H1 (cell line): ENCODE results near the gene ARMC5. TPM values are rescaled to one million over a fixed set of nuclear protein-coding genes. Genes with fewer than 3 reads are reported as not detected.

Experiments
- CTCF ChIA-PET: fragments of 300-600 bp; sonication (Branson Sonifier 250); formaldehyde crosslinking; loops from one replicate; lab custom pipeline; 2021; ENCODE audit not compliant: partially characterized antibody; lab: Charles Lee
- POLR2A ChIA-PET: fragments of 300-600 bp; sonication (Branson Sonifier 250); formaldehyde crosslinking; loops from one replicate; lab custom pipeline; 2021; ENCODE audit warnings: inconsistent platforms; ENCODE audit not compliant: partially characterized antibody; lab: Charles Lee
- DNase-seq, 2 experiments: peaks; one replicate each; pipeline versions ENCODE4 v3.0.0 to v3.0.0-alpha.2; 2010 to 2022; ENCODE audit warnings: low spot score in 2 of 2, low read depth in 1 of 2, mixed read lengths in 1 of 2
- FAIRE-seq: peaks from 2 replicates; lab custom pipeline; 2011; peaks lifted over from hg19 to GRCh38; lab: Jason Lieb, UNC
- H2AFZ ChIP-seq: 2 replicates; pipeline ENCODE4 v1.8.1; 2012; ENCODE audit warnings: low read length, inconsistent platforms
- H2AK5ac ChIP-seq: 2 replicates; pipeline ENCODE4 v1.6.1; 2013; ENCODE audit warnings: low read depth, low read length
- H2BK120ac ChIP-seq: replicated peaks from 2 replicates; pipeline ENCODE3; 2013; ENCODE audit warnings: low read depth, low read length, inconsistent platforms
- H2BK12ac ChIP-seq: 2 replicates; pipeline ENCODE4 v1.6.1; 2013; ENCODE audit warnings: low read depth, low read length
- H2BK15ac ChIP-seq: 2 replicates; pipeline ENCODE4 v1.6.1; 2013; ENCODE audit warnings: low read length
- H2BK20ac ChIP-seq: 2 replicates; pipeline ENCODE4 v1.6.1; 2013; ENCODE audit warnings: low read length
- H2BK5ac ChIP-seq: 2 replicates; pipeline ENCODE4 v1.6.1; 2013; ENCODE audit warnings: low read depth, low read length
- H3K14ac ChIP-seq: 2 replicates; pipeline ENCODE4 v1.6.1; 2013; ENCODE audit warnings: inconsistent platforms; ENCODE audit not compliant: insufficient read length
- H3K18ac ChIP-seq: 2 replicates; pipeline ENCODE4 v1.6.1; 2013; ENCODE audit warnings: low read length; ENCODE audit errors: extremely low read depth
- H3K23ac ChIP-seq: 2 replicates; pipeline ENCODE4 v1.6.1; 2013; ENCODE audit warnings: inconsistent platforms; ENCODE audit not compliant: insufficient read length
- H3K23me2 ChIP-seq: 2 replicates; pipeline ENCODE4 v1.6.1; 2013; ENCODE audit warnings: low read depth, low read length
- H3K27ac ChIP-seq: 2 replicates; pipeline ENCODE4 v1.6.1; 2011; ENCODE audit warnings: low read depth, low read length, inconsistent platforms
- H3K27me3 ChIP-seq, 4 experiments: replicated peaks in 1 of 4; 1 replicate in 1 of 4; 2 replicates in 3 of 4; pipeline versions ENCODE4 v1.6.1 to v1.8.1; 2011 to 2013; ENCODE audit warnings: low read length in 3 of 4, mild to moderate bottlenecking in 3 of 4, inconsistent platforms in 2 of 4, mixed read lengths in 2 of 4, moderate library complexity in 1 of 4; ENCODE audit not compliant: control insufficient read depth in 3 of 4, insufficient read depth in 3 of 4; ENCODE audit errors: extremely low read depth in 1 of 4
- H3K36me3 ChIP-seq, 4 experiments: 2 replicates each; pipeline versions ENCODE4 v1.6.1 to v1.8.1; 2011 to 2013; ENCODE audit warnings: mild to moderate bottlenecking in 4 of 4, low read length in 3 of 4, moderate library complexity in 2 of 4, control low read depth in 1 of 4, inconsistent platforms in 1 of 4; ENCODE audit not compliant: insufficient read depth in 4 of 4, control insufficient read depth in 2 of 4
- H3K4ac ChIP-seq: replicated peaks from 2 replicates; pipeline ENCODE3; 2013; ENCODE audit warnings: low read length, low read depth, mixed read lengths, inconsistent platforms; ENCODE audit not compliant: insufficient read length
- H3K4me1 ChIP-seq, 4 experiments: replicated peaks in 1 of 4; 1 replicate in 1 of 4; 2 replicates in 3 of 4; pipeline versions ENCODE4 v1.6.1 to v1.8.1; 2011 to 2013; ENCODE audit warnings: low read length in 3 of 4, inconsistent platforms in 2 of 4, mixed read lengths in 1 of 4; ENCODE audit not compliant: insufficient read depth in 4 of 4, control insufficient read depth in 3 of 4
- H3K4me2 ChIP-seq, 2 experiments: 2 replicates each; pipeline versions ENCODE4 v1.6.1 to v1.8.1; 2011 to 2013; ENCODE audit warnings: low read depth in 2 of 2, low read length in 2 of 2, control low read depth in 1 of 2, inconsistent platforms in 1 of 2, mild to moderate bottlenecking in 1 of 2; ENCODE audit not compliant: insufficient read depth in 1 of 2
- H3K4me3 ChIP-seq, 4 experiments: fragments of 200-600, 300-600 bp in 1 of 4; sonication (generic), shearing (Covaris generic), sonication (Bioruptor Twin) in 1 of 4; 2 replicates each; pipeline versions ENCODE4 v1.5.1 to v1.8.1; 2011 to 2016; ENCODE audit warnings: low read length in 4 of 4, low read depth in 3 of 4, control low read depth in 2 of 4, inconsistent platforms in 2 of 4, mild to moderate bottlenecking in 2 of 4, mixed read lengths in 1 of 4, moderate library complexity in 1 of 4; ENCODE audit not compliant: insufficient read depth in 2 of 4; ENCODE audit errors: extremely low read depth in 1 of 4
- H3K56ac ChIP-seq: replicated peaks from 2 replicates; pipeline ENCODE3; 2013; ENCODE audit warnings: low read depth, mild to moderate bottlenecking, mixed read lengths, low read length, inconsistent platforms; ENCODE audit not compliant: insufficient read length
- H3K79me1 ChIP-seq: 2 replicates; pipeline ENCODE4 v1.6.1; 2013; ENCODE audit warnings: low read depth, low read length, control low read depth
- H3K79me2 ChIP-seq, 2 experiments: 2 replicates each; pipeline versions ENCODE4 v1.6.1 to v1.8.1; 2012 to 2013; ENCODE audit warnings: low read length in 2 of 2, mild to moderate bottlenecking in 2 of 2, inconsistent platforms in 1 of 2; ENCODE audit not compliant: insufficient read depth in 2 of 2, control insufficient read depth in 1 of 2
- H3K9ac ChIP-seq, 4 experiments: replicated peaks in 1 of 4; 1 replicate in 1 of 4; 2 replicates in 3 of 4; pipeline versions ENCODE4 v1.6.1 to v1.8.1; 2011 to 2013; ENCODE audit warnings: low read depth in 3 of 4, low read length in 3 of 4, control low read depth in 2 of 4, mild to moderate bottlenecking in 2 of 4, moderate library complexity in 2 of 4, inconsistent platforms in 1 of 4; ENCODE audit errors: extremely low read depth in 1 of 4
- H3K9me3 ChIP-seq, 2 experiments: 2 replicates each; pipeline versions ENCODE4 v1.6.1 to v1.8.1; 2012 to 2013; ENCODE audit warnings: mild to moderate bottlenecking in 2 of 2, moderate library complexity in 2 of 2, control low read depth in 1 of 2, inconsistent platforms in 1 of 2, low read depth in 1 of 2, low read length in 1 of 2, mixed read lengths in 1 of 2; ENCODE audit not compliant: insufficient read depth in 2 of 2
- H4K20me1 ChIP-seq, 2 experiments: replicated peaks in 1 of 2; 2 replicates each; pipeline versions ENCODE3 to v1.8.1; 2011 to 2013; ENCODE audit warnings: inconsistent platforms in 2 of 2, low read length in 2 of 2, mild to moderate bottlenecking in 1 of 2; ENCODE audit not compliant: insufficient read depth in 2 of 2, control insufficient read depth in 1 of 2
- H4K5ac ChIP-seq: 2 replicates; pipeline ENCODE4 v1.6.1; 2013; ENCODE audit warnings: low read length, low read depth, mixed read lengths, inconsistent platforms; ENCODE audit not compliant: insufficient read length
- H4K8ac ChIP-seq: 2 replicates; pipeline ENCODE4 v1.8.0; 2013; ENCODE audit warnings: mild to moderate bottlenecking, moderate library complexity, low read length, inconsistent platforms; ENCODE audit not compliant: insufficient read depth; ENCODE audit errors: extremely low read depth
- H4K91ac ChIP-seq: replicated peaks from 2 replicates; pipeline ENCODE3; 2013; ENCODE audit warnings: low read length, mixed read lengths, inconsistent platforms; ENCODE audit not compliant: insufficient read length
- BRCA1 ChIP-seq: IDR thresholded peaks from 2 replicates; pipeline ENCODE4 v1.6.1; 2012; ENCODE audit warnings: low read depth, low read length, improper control_type of control experiment
- CHD2 ChIP-seq: IDR thresholded peaks from 2 replicates; pipeline ENCODE4 v1.6.1; 2012; ENCODE audit warnings: low read length, improper control_type of control experiment
- FOSL1 ChIP-seq: IDR thresholded peaks from 2 replicates; pipeline ENCODE4 v1.6.1; 2011; ENCODE audit warnings: mild to moderate bottlenecking, low read depth, low read length, moderate library complexity; ENCODE audit not compliant: insufficient read depth
- HDAC6 ChIP-seq: IDR thresholded peaks from one replicate; pipeline ENCODE4 v1.7.1; 2012; ENCODE audit warnings: low read depth, mild to moderate bottlenecking, inconsistent platforms, low read length, moderate library complexity
- JUND ChIP-seq: IDR thresholded peaks from 2 replicates; pipeline ENCODE4 v1.6.1; 2011; ENCODE audit warnings: mild to moderate bottlenecking, improper control_type of control experiment, low read length
- KDM1A ChIP-seq: fragments of 200-600, 300-600 bp; sonication (generic); IDR thresholded peaks from 2 replicates; pipeline ENCODE4 v1.7.1; 2016; ENCODE audit warnings: mild to moderate bottlenecking, low read length, borderline replicate concordance
- KDM4A ChIP-seq: IDR thresholded peaks from one replicate; pipeline ENCODE4 v1.7.1; 2012; ENCODE audit warnings: low read depth, mild to moderate bottlenecking, moderate library complexity, low read length, inconsistent platforms; ENCODE audit not compliant: severe bottlenecking
- NANOG ChIP-seq: IDR thresholded peaks from 2 replicates; pipeline ENCODE4 v1.6.1; 2011; ENCODE audit warnings: low read length, low read depth, mild to moderate bottlenecking, inconsistent platforms; ENCODE audit not compliant: insufficient read depth, poor library complexity, severe bottlenecking
- POLR2AphosphoS5 ChIP-seq: IDR thresholded peaks from 2 replicates; pipeline ENCODE4 v1.6.1; 2011; ENCODE audit warnings: low read depth, low read length
- POU5F1 ChIP-seq: IDR thresholded peaks from 2 replicates; pipeline ENCODE4 v1.6.1; 2011; ENCODE audit warnings: low read depth, mild to moderate bottlenecking, low read length, moderate library complexity
- SIN3A ChIP-seq, 2 experiments: IDR thresholded peaks in 1 of 2; conservative IDR thresholded peaks in 1 of 2; 2 replicates each; pipeline ENCODE4 v1.6.1; 2011 to 2012; ENCODE audit warnings: low read length in 2 of 2, improper control_type of control experiment in 1 of 2, low read depth in 1 of 2, mild to moderate bottlenecking in 1 of 2
- SP4 ChIP-seq: IDR thresholded peaks from 2 replicates; pipeline ENCODE4 v1.6.1; 2012; ENCODE audit warnings: low read length, inconsistent platforms
- TCF12 ChIP-seq: IDR thresholded peaks from 2 replicates; pipeline ENCODE4 v1.6.1; 2011; ENCODE audit warnings: low read depth, mild to moderate bottlenecking, low read length
- WGBS, 2 experiments: shearing (Covaris generic) in 1 of 2; methylation state at CpG; one replicate each; pipeline versions ENCODE4 v1.1.6 to v1.1.7; 2013 to 2015; ENCODE audit warnings: low lambda C conversion rate in 2 of 2, mixed read lengths in 2 of 2, inconsistent platforms in 1 of 2, low coverage in 1 of 2, missing lambda C conversion rate in 1 of 2; ENCODE audit not compliant: insufficient replicate concordance in 2 of 2, insufficient coverage in 1 of 2, insufficient read length in 1 of 2; ENCODE audit errors: extremely low coverage in 1 of 2, missing lambda C conversion rate in 1 of 2; 5-methylcytosine and 5-hydroxymethylcytosine counted together
- polyA plus RNA-seq, 7 experiments: library from polyadenylated mRNA; depleted of rRNA in 3 of 7; stranded (reverse) in 5 of 7; unstranded in 2 of 7; fragments of >200 nt in 5 of 7; fragments of 200-250 nt in 2 of 7; gene quantifications; 1 replicate in 5 of 7; 2 replicates in 1 of 7; 4 replicates in 1 of 7; pipeline versions ENCODE4 v1.2.1 to v1.2.3, GENCODE V29; 2011 to 2013; ENCODE audit warnings: missing spikeins in 2 of 7, mixed read lengths in 2 of 7
- total RNA-seq: library from RNA; stranded (reverse); fragmentation: NEBNext Ultra II Directional; extraction: Animal tissue kit (Norgen Biotek cat#: 25700); gene quantifications from 2 replicates; pipeline ENCODE4 v1.2.1, GENCODE V29; 2021

ARMC5 gene
- total and polyA plus RNA-seq, 2 of the 8 experiments (the other 6 are each of a cell fraction or from before 2014, with no cell fraction given), result 7.8 to 8.7 TPM

- Histone ChIP-seq H3K9me3 (no peaks in the 10 kb centered on the region), H2AK5ac (no peak overlapping the region), H3K4me2 (no peak overlapping the region), H4K5ac (no peak overlapping the region), H3K79me2 (no peaks in the 10 kb centered on the region), H2BK12ac (no peak overlapping the region), H3K4me3 (no peak overlapping the region), H3K23me2 (peaks cover under 1% of the 10 kb centered on the region; the same call in 1 of the 2 replicates), H3K23ac (no peak overlapping the region), H3K4ac (no peak overlapping the region), H3K14ac (no peak overlapping the region), H4K20me1 (peaks cover 0 to 9% of the 10 kb centered on the region in 2 experiments), H3K18ac (no peak overlapping the region), H3K36me3 (peaks cover 0 to 6% (median under 1%) of the 10 kb centered on the region in 4 experiments; a peak in 2 of 8 replicates), H3K9ac (no peak overlapping the region), H3K27ac (no peak overlapping the region), H2BK15ac (no peak overlapping the region), H2BK120ac (no peak overlapping the region), H3K4me1 (no peaks in the 10 kb centered on the region; a peak in 3 of 7 replicates), H2AFZ (no peak overlapping the region), H2BK20ac (no peak overlapping the region), H2BK5ac (no peak overlapping the region), H4K8ac (no peak overlapping the region), H3K27me3 (peaks cover 6 to 15% (median 11%) of the 10 kb centered on the region in 4 experiments; a peak in 6 of 7 replicates), H4K91ac (no peak overlapping the region), H3K56ac (no peak overlapping the region), H3K79me1 (no peaks in the 10 kb centered on the region)
- ChIA-PET CTCF (interaction anchor here (0.7 to 1.6 kb wide), 3 partner anchors 8 to 43 kb away, joined by 3 to 4 read pairs (median 4); no protein-coding TSS in a partner anchor), POLR2A (interaction anchor here (0.6 to 2.6 kb wide), 4 partner anchors 10 to 36 kb away, joined by 3 to 8 read pairs (median 3); partner anchors contain the start of gene RUSF1)
- FAIRE-seq (no peak), DNase-seq (no peak)
- WGBS, 2 experiments, result 90% methylated on average over 18 of the region's 18 CpGs; no CpG with 5 or more reads in 1 of the 2 experiments
- TF ChIP-seq JUND (no peak), CHD2 (no peak), KDM1A (no peak), SP4 (no peak), KDM4A (no peak), FOSL1 (no peak), BRCA1 (no peak), SIN3A (conservative IDR thresholded peaks at IDR 0.05 in 1 of 2, IDR thresholded peaks at IDR 0.05 in 1 of 2; ENCODE audit: low read depth in 1 of 2, low read length in 2 of 2) (no peak), NANOG (no peak), POLR2AphosphoS5 (no peak), POU5F1 (no peak), HDAC6 (no peak), TCF12 (no peak)
Observed at GRCh38 chr16:31493506-31494125, 34.3 kb downstream of the ARMC5 start.
